Neural progenitor cell (in vitro differentiated cells): Measurements from ENCODE around the gene CFAP92. TPM values are rescaled to one million over a fixed set of nuclear protein-coding genes. Genes with fewer than 3 reads are reported as not detected.
A peak's percentile ranks its signal among the peaks of the same experiment; 100 is the strongest.

Source experiments
- DNase-seq: peaks from one replicate; pipeline ENCODE4 v3.0.0-alpha.2; 2016; ENCODE audit warnings: low spot score
- H2AFZ ChIP-seq: fragments of 200-600 bp; sonication (generic); replicated peaks from 2 replicates; pipeline ENCODE4 v1.6.1; 2016; ENCODE audit warnings: antibody characterized with exemption
- H3F3A ChIP-seq: fragments of 200-600 bp; sonication (generic); 2 replicates; pipeline ENCODE4 v1.6.1; 2016; ENCODE audit warnings: antibody characterized with exemption, low read depth
- H3K27ac ChIP-seq: fragments of 200-600 bp; sonication (generic); 2 replicates; pipeline ENCODE4 v1.5.1; 2016; ENCODE audit warnings: mild to moderate bottlenecking
- H3K27me3 ChIP-seq: fragments of 200-600 bp; sonication (generic); 2 replicates; pipeline ENCODE4 v1.6.1; 2016; ENCODE audit warnings: mild to moderate bottlenecking, moderate library complexity
- H3K36me3 ChIP-seq: fragments of 200-600 bp; sonication (generic); 2 replicates; pipeline ENCODE4 v1.5.1; 2016
- H3K4me1 ChIP-seq: fragments of 200-600 bp; sonication (generic); 2 replicates; pipeline ENCODE4 v1.6.1; 2016; ENCODE audit warnings: mixed run types
- H3K4me2 ChIP-seq: fragments of 200-600 bp; sonication (generic); 2 replicates; pipeline ENCODE4 v1.6.1; 2016
- H3K4me3 ChIP-seq: fragments of 200-600 bp; sonication (generic); 2 replicates; pipeline ENCODE4 v1.5.1; 2016
- H3K79me2 ChIP-seq: fragments of 200-600 bp; sonication (generic); 2 replicates; pipeline ENCODE4 v1.6.1; 2016; ENCODE audit warnings: low read depth
- H3K9ac ChIP-seq: fragments of 200-600 bp; sonication (generic); 2 replicates; pipeline ENCODE4 v1.6.1; 2016
- H3K9me3 ChIP-seq: fragments of 200-600 bp; sonication (generic); 2 replicates; pipeline ENCODE4 v1.5.1; 2016; ENCODE audit warnings: low read depth
- H4K20me1 ChIP-seq: fragments of 200-600 bp; sonication (generic); 2 replicates; pipeline ENCODE4 v1.6.1; 2016; ENCODE audit warnings: low read depth
- H3K27ac Mint-ChIP-seq: 3 replicates; pipeline ENCODE4 v1.8.0; 2021; ENCODE audit warnings: mixed read lengths
- H3K27me3 Mint-ChIP-seq: 2 replicates; pipeline ENCODE4 v1.8.0; 2022; ENCODE audit warnings: low read depth, mild to moderate bottlenecking, inconsistent platforms, moderate library complexity, mixed read lengths; ENCODE audit not compliant: insufficient read depth
- H3K36me3 Mint-ChIP-seq: 3 replicates; pipeline ENCODE4 v1.8.0; 2021; ENCODE audit warnings: mixed read lengths
- H3K4me1 Mint-ChIP-seq: 3 replicates; pipeline ENCODE4 v1.8.0; 2021; ENCODE audit warnings: mixed read lengths
- H3K4me3 Mint-ChIP-seq: 3 replicates; pipeline ENCODE4 v1.8.0; 2021; ENCODE audit warnings: mild to moderate bottlenecking, moderate library complexity, mixed read lengths
- H3K9me3 Mint-ChIP-seq: 3 replicates; pipeline ENCODE4 v1.8.0; 2020; ENCODE audit warnings: mixed read lengths
- CTCF ChIP-seq: fragments of 200-600 bp; sonication (generic); IDR thresholded peaks from 2 replicates; pipeline ENCODE4 v1.5.1; 2017; ENCODE audit warnings: antibody characterized with exemption, mild to moderate bottlenecking
- EZH2 ChIP-seq: fragments of 200-600 bp; sonication (generic); IDR thresholded peaks from 2 replicates; pipeline ENCODE4 v1.6.1; 2017; ENCODE audit warnings: antibody characterized with exemption, mild to moderate bottlenecking, moderate library complexity
- EZH2phosphoT487 ChIP-seq: fragments of 200-600 bp; sonication (generic); IDR thresholded peaks from 2 replicates; pipeline ENCODE4 v1.6.1; 2017; ENCODE audit warnings: antibody characterized with exemption
- total RNA-seq: library from RNA; depleted of rRNA; stranded (reverse); fragments of >200 nt; gene quantifications from 2 replicates; pipeline ENCODE4 v1.2.3, GENCODE V29; 2015; ENCODE audit warnings: low replicate concordance

The CFAP92 gene
- total RNA-seq, 1 donor from 2014 or later: 5.5 TPM

GRCh38 chr3:128992926-128993460, 883 bp downstream of the CFAP92 start:
- Histone ChIP-seq H3K9me3 (no peaks in the 10 kb centered on the region), H3K27ac (no peak overlapping the region), H3K4me3 (peak overlapping the region; percentile 47), H3K27me3 (peaks cover 17% of the 10 kb centered on the region), H3K4me1 (peaks cover 29% of the 10 kb centered on the region), H3K36me3 (no peaks in the 10 kb centered on the region), H3K79me2 (no peaks in the 10 kb centered on the region), H4K20me1 (no peaks in the 10 kb centered on the region), H3K4me2 (peak overlapping the region; percentile 84), H3K9ac (no peak overlapping the region), H2AFZ (peak overlapping the region; percentile 69), H3F3A (peaks cover 10% of the 10 kb centered on the region)
- no peak for DNase-seq
- peaks cover 8% of the 10 kb centered on the region for H3K36me3 Mint-ChIP-seq
- H3K27me3 Mint-ChIP-seq: peaks cover 6% of the 10 kb centered on the region
- H3K27ac Mint-ChIP-seq: peak overlapping the region; percentile 61
- no peak for TF ChIP-seq EZH2
- no peak for TF ChIP-seq EZH2phosphoT487
- TF ChIP-seq CTCF: no peak
- peak overlapping the region; percentile 87 for H3K4me3 Mint-ChIP-seq
- peaks cover 52% of the 10 kb centered on the region for H3K4me1 Mint-ChIP-seq
- no peaks in the 10 kb centered on the region for H3K9me3 Mint-ChIP-seq

- no peak overlapping the region for H3K27ac ChIP-seq
- H3K27me3 Mint-ChIP-seq: peaks cover 4% of the 10 kb centered on the region
- no peak overlapping the region for H3K9ac ChIP-seq
- H3K9me3 ChIP-seq: no peaks in the 10 kb centered on the region
- H4K20me1 ChIP-seq: no peaks in the 10 kb centered on the region
- H3K4me2 ChIP-seq: no peak overlapping the region
- no peaks in the 10 kb centered on the region for H3K36me3 ChIP-seq
- no peak overlapping the region for H3K27ac Mint-ChIP-seq
- peak overlapping the region; percentile 31 for H3K4me3 Mint-ChIP-seq
- peaks cover 42% of the 10 kb centered on the region for H3K4me1 Mint-ChIP-seq
- DNase-seq: no peak
- no peaks in the 10 kb centered on the region for H3K79me2 ChIP-seq
- H3K4me1 ChIP-seq: peaks cover 26% of the 10 kb centered on the region
- no peaks in the 10 kb centered on the region for H3K9me3 Mint-ChIP-seq
- H3K4me3 ChIP-seq: no peak overlapping the region
- no peak for TF ChIP-seq EZH2
- H3F3A ChIP-seq: peaks cover 4% of the 10 kb centered on the region
- no peak overlapping the region for H2AFZ ChIP-seq
- H3K27me3 ChIP-seq: peaks cover 17% of the 10 kb centered on the region
- peaks cover 10% of the 10 kb centered on the region for H3K36me3 Mint-ChIP-seq
These were observed 2.5 kb downstream of the CFAP92 start for GRCh38 chr3:128991355-128991895.

- no peak for DNase-seq
- Histone ChIP-seq H3F3A (peaks cover 11% of the 10 kb centered on the region), H3K27me3 (peaks cover 13% of the 10 kb centered on the region), H3K4me1 (peaks cover 17% of the 10 kb centered on the region), H4K20me1 (no peaks in the 10 kb centered on the region), H3K9ac (no peak overlapping the region), H3K79me2 (no peaks in the 10 kb centered on the region), H3K9me3 (no peaks in the 10 kb centered on the region), H3K4me3 (no peak overlapping the region), H3K36me3 (no peaks in the 10 kb centered on the region), H2AFZ (no peak overlapping the region), H3K4me2 (no peak overlapping the region), H3K27ac (no peak overlapping the region)
- Mint-ChIP-seq H3K9me3 (no peaks in the 10 kb centered on the region), H3K4me3 (no peak overlapping the region), H3K27ac (no peak overlapping the region), H3K4me1 (peaks cover 34% of the 10 kb centered on the region), H3K36me3 (peaks cover 11% of the 10 kb centered on the region), H3K27me3 (peaks cover 3% of the 10 kb centered on the region)
- TF ChIP-seq CTCF (no peak), EZH2 (no peak), EZH2phosphoT487 (no peak)
These were observed 5.6 kb downstream of the CFAP92 start for GRCh38 chr3:128988286-128988685.

- no peaks in the 10 kb centered on the region for H3K9me3 ChIP-seq
- no peak overlapping the region for H2AFZ ChIP-seq
- Mint-ChIP-seq H3K4me1 (peaks cover 30% of the 10 kb centered on the region), H3K27ac (no peak overlapping the region), H3K27me3 (no peaks in the 10 kb centered on the region), H3K36me3 (peaks cover 13% of the 10 kb centered on the region), H3K4me3 (no peak overlapping the region), H3K9me3 (no peaks in the 10 kb centered on the region)
- H3K27me3 ChIP-seq: peaks cover 5% of the 10 kb centered on the region
- no peak overlapping the region for H3K9ac ChIP-seq
- H3K79me2 ChIP-seq: no peaks in the 10 kb centered on the region
- no peak overlapping the region for H3K27ac ChIP-seq
- TF ChIP-seq EZH2phosphoT487 (no peak), CTCF (no peak), EZH2 (no peak)
- peaks cover 12% of the 10 kb centered on the region for H3F3A ChIP-seq
- H3K4me1 ChIP-seq: peaks cover 11% of the 10 kb centered on the region
- H3K4me3 ChIP-seq: no peak overlapping the region
- H3K36me3 ChIP-seq: no peaks in the 10 kb centered on the region
- no peak overlapping the region for H3K4me2 ChIP-seq
- no peak for DNase-seq
- no peaks in the 10 kb centered on the region for H4K20me1 ChIP-seq
These were observed 6.4 kb downstream of the CFAP92 start for GRCh38 chr3:128987302-128988100.
